Measurements from ENCODE around the gene CCNL2.

The CCNL2 gene

DNA sequence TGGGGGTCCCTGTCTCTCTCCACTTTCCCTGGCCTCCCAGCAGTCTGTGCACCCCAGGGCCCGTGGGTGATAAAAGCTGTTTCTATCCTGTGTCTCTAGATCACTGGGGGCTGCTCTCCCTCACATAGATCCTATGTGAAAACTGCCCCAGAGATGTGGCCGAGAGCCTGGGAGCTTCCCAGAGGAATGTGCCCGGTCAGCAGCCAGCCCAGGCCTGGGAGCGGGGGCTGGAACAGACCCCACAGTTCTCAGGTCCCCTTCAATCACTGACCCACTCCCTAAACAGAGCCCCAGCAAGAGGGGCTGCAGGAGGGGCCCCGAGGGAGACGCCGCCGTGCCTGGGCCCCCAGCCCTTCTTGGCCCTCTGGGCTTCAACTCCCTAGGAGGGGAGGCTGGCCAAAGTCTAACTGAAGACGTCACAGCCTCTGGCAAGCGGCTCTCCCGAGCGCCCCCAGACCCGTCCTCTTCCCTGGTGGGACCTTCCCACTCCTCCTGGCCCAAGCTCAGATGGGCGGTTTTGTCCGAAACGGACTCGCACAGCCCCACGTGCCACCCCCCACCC, 41.2 kb downstream of the CCNL2 start:
- H3K36me3 ChIP-seq (replicated peaks) = peaks cover 8% of the 10 kb centered on the region
- TF ChIP-seq, protein P1, sequence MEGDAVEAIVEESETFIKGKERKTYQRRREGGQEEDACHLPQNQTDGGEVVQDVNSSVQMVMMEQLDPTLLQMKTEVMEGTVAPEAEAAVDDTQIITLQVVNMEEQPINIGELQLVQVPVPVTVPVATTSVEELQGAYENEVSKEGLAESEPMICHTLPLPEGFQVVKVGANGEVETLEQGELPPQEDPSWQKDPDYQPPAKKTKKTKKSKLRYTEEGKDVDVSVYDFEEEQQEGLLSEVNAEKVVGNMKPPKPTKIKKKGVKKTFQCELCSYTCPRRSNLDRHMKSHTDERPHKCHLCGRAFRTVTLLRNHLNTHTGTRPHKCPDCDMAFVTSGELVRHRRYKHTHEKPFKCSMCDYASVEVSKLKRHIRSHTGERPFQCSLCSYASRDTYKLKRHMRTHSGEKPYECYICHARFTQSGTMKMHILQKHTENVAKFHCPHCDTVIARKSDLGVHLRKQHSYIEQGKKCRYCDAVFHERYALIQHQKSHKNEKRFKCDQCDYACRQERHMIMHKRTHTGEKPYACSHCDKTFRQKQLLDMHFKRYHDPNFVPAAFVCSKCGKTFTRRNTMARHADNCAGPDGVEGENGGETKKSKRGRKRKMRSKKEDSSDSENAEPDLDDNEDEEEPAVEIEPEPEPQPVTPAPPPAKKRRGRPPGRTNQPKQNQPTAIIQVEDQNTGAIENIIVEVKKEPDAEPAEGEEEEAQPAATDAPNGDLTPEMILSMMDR (IDR thresholded peaks at IDR 0.05; ENCODE audit: low read depth, low read length, missing control alignments) = no peak
- in situ Hi-C loops (cut with HindIII; ENCODE audit: low pct_ligation_motif_present, low sequenced_read_pairs) = no loop called here
- peak overlapping the region; percentile 72 for H3K4me3 ChIP-seq (ENCODE audit: low read depth, low read length)
- H3K27me3 ChIP-seq (replicated peaks) = no peaks in the 10 kb centered on the region
- H3K27ac ChIP-seq = peak overlapping the region; percentile 37
- DNase-seq = no peak

DNA sequence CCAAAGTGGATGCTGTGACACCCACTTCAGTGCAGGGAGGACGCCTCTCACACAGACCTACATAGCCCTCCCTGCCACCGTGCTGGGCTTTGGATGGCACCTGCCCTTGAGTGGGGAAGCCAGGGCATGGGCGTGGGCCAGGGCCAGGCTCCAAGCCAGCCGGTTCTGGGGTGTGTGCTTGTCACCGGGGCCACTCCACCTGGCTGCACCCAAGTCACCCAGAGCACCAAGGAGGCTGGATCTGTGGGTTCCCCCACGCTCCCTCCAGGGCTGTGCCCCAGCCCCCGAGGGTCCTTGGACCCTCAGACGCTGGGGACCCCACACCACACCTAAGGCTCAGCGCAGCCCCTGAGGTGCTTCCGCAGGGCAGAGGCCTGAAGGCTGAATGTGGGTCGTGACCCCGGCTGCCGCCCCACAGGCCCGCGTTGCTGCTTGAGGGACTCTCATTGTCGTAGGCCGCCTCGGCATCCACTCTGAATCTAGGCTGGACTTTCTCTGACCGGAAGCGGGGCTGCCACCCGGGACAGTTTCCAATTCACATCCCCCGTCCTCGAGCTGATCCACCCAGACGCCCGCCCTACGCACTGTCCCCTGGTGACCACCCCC, 42.2 kb downstream of the CCNL2 start:
- peaks cover 8% of the 10 kb centered on the region for H3K36me3 ChIP-seq (replicated peaks)
- H3K4me3 ChIP-seq (ENCODE audit: low read depth, low read length) = peak overlapping the region; percentile 72
- in situ Hi-C loops (cut with HindIII; ENCODE audit: low pct_ligation_motif_present, low sequenced_read_pairs) = no loop called here
- H3K27ac ChIP-seq = no peak overlapping the region
- TF ChIP-seq, protein P1 (IDR thresholded peaks at IDR 0.05; ENCODE audit: low read depth, low read length, missing control alignments) = no peak
- no peaks in the 10 kb centered on the region for H3K27me3 ChIP-seq (replicated peaks)
- no peak for DNase-seq

- Histone ChIP-seq H3K36me3 (replicated peaks) (peaks cover 8% of the 10 kb centered on the region), H3K4me3 (ENCODE audit: low read depth, low read length) (peak overlapping the region; percentile 72), H3K27me3 (replicated peaks) (no peaks in the 10 kb centered on the region), H3K27ac (no peak overlapping the region)
- in situ Hi-C loops (cut with HindIII; ENCODE audit: low pct_ligation_motif_present, low sequenced_read_pairs) = no loop called here
- TF ChIP-seq, protein P1 (IDR thresholded peaks at IDR 0.05; ENCODE audit: low read depth, low read length, missing control alignments) = no peak
- no peak for DNase-seq
Observed at GRCh38 chr1:1356166-1356795, 42.9 kb downstream of the CCNL2 start.

GRCh38 chr1:1355416-1355815, 43.7 kb downstream of the CCNL2 start:
- no peak overlapping the region for H3K27ac ChIP-seq
- TF ChIP-seq, protein P1 (IDR thresholded peaks at IDR 0.05; ENCODE audit: low read depth, low read length, missing control alignments) = no peak
- DNase-seq = no peak
- no peaks in the 10 kb centered on the region for H3K27me3 ChIP-seq (replicated peaks)
- peaks cover 8% of the 10 kb centered on the region for H3K36me3 ChIP-seq (replicated peaks)
- in situ Hi-C loops (cut with HindIII; ENCODE audit: low pct_ligation_motif_present, low sequenced_read_pairs) = no loop called here
- peak overlapping the region; percentile 26 for H3K4me3 ChIP-seq (ENCODE audit: low read depth, low read length)

- no peak for DNase-seq
- in situ Hi-C loops (cut with HindIII; ENCODE audit: low pct_ligation_motif_present, low sequenced_read_pairs) = no loop called here
- no peaks in the 10 kb centered on the region for H3K27me3 ChIP-seq (replicated peaks)
- no peak overlapping the region for H3K27ac ChIP-seq
- H3K36me3 ChIP-seq (replicated peaks) = peaks cover 8% of the 10 kb centered on the region
- TF ChIP-seq, protein P1 (IDR thresholded peaks at IDR 0.05; ENCODE audit: low read depth, low read length, missing control alignments) = no peak
- no peak overlapping the region for H3K4me3 ChIP-seq (ENCODE audit: low read depth, low read length)
Observed at GRCh38 chr1:1354271-1355247, 44.6 kb downstream of the CCNL2 start.

All from brain microvascular endothelial cell (primary cell).